GM12872 (cell line): ENCODE results near the gene DTNB.
A peak's percentile ranks its signal among the peaks of the same experiment; 100 is the strongest.

Experiments
- CTCF ChIP-seq: IDR thresholded peaks from 3 replicates; pipeline ENCODE4 v1.5.1; 2011; ENCODE audit warnings: low read depth, mild to moderate bottlenecking, low read length, moderate library complexity; ENCODE audit not compliant: insufficient read depth

DTNB gene

GRCh38 chr2:25566694-25567093 is 106.7 kb downstream of the DTNB start:
- TF ChIP-seq CTCF = no peak

- TF ChIP-seq CTCF = 0 out of 3 replicates have a peak, but pooled peaks have one; percentile 17
Measured at GRCh38 chr2:25566094-25566493, 107.3 kb downstream of the DTNB start.

GRCh38 chr2:25561136-25561850 is 112.1 kb downstream of the DTNB start:
- TF ChIP-seq CTCF = no peak

GRCh38 chr2:25559148-25559547 is 114.2 kb downstream of the DTNB start:
- no peak for TF ChIP-seq CTCF

- TF ChIP-seq CTCF = peak; percentile 24; the same call in 1 of the 3 replicates
Measured at GRCh38 chr2:25558262-25558661, 115.1 kb downstream of the DTNB start.

- no peak for TF ChIP-seq CTCF
Measured at GRCh38 chr2:25557179-25558036, 116.0 kb downstream of the DTNB start.

- TF ChIP-seq CTCF = no peak
Measured at GRCh38 chr2:25552318-25552717, 121.1 kb downstream of the DTNB start.
